HG02970 (cell line): Measurements from ENCODE around the gene GSTT2B.
"Not testable (repeated sequence)": the region's sequence is repeated elsewhere in the genome, so short reads cannot be mapped to it uniquely, and the experiment has no call there.

Experiments used
- ATAC-seq: cut with Tn5 transposase; IDR thresholded peaks from one replicate; pipeline ENCODE4 v1.9.1; 2021; ENCODE audit warnings: mild to moderate bottlenecking, moderate library complexity, moderate number of reproducible peaks; ENCODE audit not compliant: unreplicated experiment, low FRiP score

GSTT2B gene

GRCh38 chr22:23952794-23953405, 8.1 kb downstream of the GSTT2B start:
- ATAC-seq = not testable (repeated sequence)

- not testable (repeated sequence) for ATAC-seq
Observed at GRCh38 chr22:23951383-23951782, 9.6 kb downstream of the GSTT2B start.

GRCh38 chr22:23949764-23950163, 11.2 kb downstream of the GSTT2B start:
- ATAC-seq = not testable (repeated sequence)

- not testable (repeated sequence) for ATAC-seq
Observed at GRCh38 chr22:23947391-23947790, 13.6 kb downstream of the GSTT2B start.

GRCh38 chr22:23940166-23940565, 20.8 kb downstream of the GSTT2B start:
- not testable (repeated sequence) for ATAC-seq

GRCh38 chr22:23939017-23939357, 22.0 kb downstream of the GSTT2B start:
- ATAC-seq = no peak

- ATAC-seq = no peak
Observed at GRCh38 chr22:23938328-23939016, 22.5 kb downstream of the GSTT2B start.

- no peak for ATAC-seq
Observed at GRCh38 chr22:23926561-23926960, 34.4 kb downstream of the GSTT2B start.

GRCh38 chr22:23925020-23925606, 35.9 kb downstream of the GSTT2B start:
- no peak for ATAC-seq

- no peak for ATAC-seq
Observed at GRCh38 chr22:23922921-23923320, 38.1 kb downstream of the GSTT2B start.

GRCh38 chr22:23921586-23922201, 39.3 kb downstream of the GSTT2B start:
- not testable (repeated sequence) for ATAC-seq

- ATAC-seq = not testable (repeated sequence)
Observed at GRCh38 chr22:23920267-23920611, 40.8 kb downstream of the GSTT2B start.

- no peak for ATAC-seq
Observed at GRCh38 chr22:23915290-23915689, 45.7 kb downstream of the GSTT2B start.

- ATAC-seq = peak; percentile 97
Observed at GRCh38 chr22:23913661-23914353, 47.2 kb downstream of the GSTT2B start.

GRCh38 chr22:23913306-23913660, 47.7 kb downstream of the GSTT2B start:
- no peak for ATAC-seq

- ATAC-seq = no peak
Observed at GRCh38 chr22:23912293-23912903, 48.6 kb downstream of the GSTT2B start.

GRCh38 chr22:23911318-23911980, 49.5 kb downstream of the GSTT2B start:
- ATAC-seq = no peak

GRCh38 chr22:23910496-23911190, 50.4 kb downstream of the GSTT2B start:
- ATAC-seq = no peak

- no peak for ATAC-seq
Observed at GRCh38 chr22:23909296-23909898, 51.6 kb downstream of the GSTT2B start.
